Upper lobe of left lung (tissue), 6 donors: Measurements from ENCODE around the gene KRTAP10-10. TPM values are rescaled to one million over a fixed set of nuclear protein-coding genes. Genes with fewer than 3 reads are reported as not detected.
"Not testable (repeated sequence)": the region's sequence is repeated elsewhere in the genome, so short reads cannot be mapped to it uniquely, and the experiment has no call there.

Experiments used
- ATAC-seq, 2 donors: fragments of 200-7000 bp; cut with Tn5 transposase; one replicate each; pipeline ENCODE4 v1.9.1; 2022; ENCODE audit warnings: mild to moderate bottlenecking in 2 of 2, moderate library complexity in 2 of 2; ENCODE audit not compliant: low FRiP score in 2 of 2
- DNase-seq, 2 donors: peaks; one replicate each; pipeline ENCODE4 v3.0.0-alpha.2; 2019 to 2020
- H3K27ac ChIP-seq, 4 donors: fragments of 200-600 bp; sonication (generic); one replicate each; pipeline ENCODE4 v1.5.1; 2016 to 2019
- H3K27me3 ChIP-seq, 4 donors: fragments of 200-600 bp; sonication (generic); one replicate each; pipeline ENCODE4 v1.5.1; 2017 to 2019
- H3K36me3 ChIP-seq, 4 donors: fragments of 200-600 bp; sonication (generic); one replicate each; pipeline ENCODE4 v1.5.1; 2016 to 2019
- H3K4me1 ChIP-seq, 4 donors: fragments of 200-600 bp; sonication (generic); one replicate each; pipeline ENCODE4 v1.5.1; 2018 to 2019
- H3K4me3 ChIP-seq, 4 donors: fragments of 200-600 bp; sonication (generic); one replicate each; pipeline ENCODE4 v1.5.1; 2017 to 2019; ENCODE audit warnings: mild to moderate bottlenecking in 2 of 4, moderate library complexity in 1 of 4
- H3K9me3 ChIP-seq, 4 donors: fragments of 200-600 bp; sonication (generic); one replicate each; pipeline ENCODE4 v1.5.1; 2018 to 2019
- EP300 ChIP-seq, 4 donors: sonication (generic); formaldehyde crosslinking; IDR thresholded peaks; one replicate each; pipeline ENCODE4 v1.5.1; 2017; ENCODE audit warnings: antibody characterized with exemption in 4 of 4, control low read depth in 2 of 4
- POLR2A ChIP-seq, 4 donors: fragments of 450-650 bp; IDR thresholded peaks; one replicate each; pipeline ENCODE4 v1.5.1; 2016 to 2017; ENCODE audit warnings: antibody characterized with exemption in 4 of 4, mild to moderate bottlenecking in 2 of 4
- POLR2AphosphoS5 ChIP-seq, 2 donors: sonication (generic); formaldehyde crosslinking; IDR thresholded peaks; one replicate each; pipeline ENCODE4 v1.5.1; 2017; ENCODE audit warnings: antibody characterized with exemption in 2 of 2
- WGBS, 2 donors: methylation state at CpG; one replicate each; pipeline ENCODE4 v1.1.5; 2017 to 2018; 5-methylcytosine and 5-hydroxymethylcytosine counted together
- total RNA-seq, 6 donors: library from RNA; depleted of rRNA in 4 of 6; stranded (reverse); fragments of >200 nt in 4 of 6; gene quantifications; one replicate each; pipeline versions ENCODE4 v1.1.0 to v1.2.1, GENCODE V29; 2016 to 2021
- TF ChIP-seq, protein P1 (sequence below), 6 experiments: fragments of 450-650 bp in 4 of 6; fragments of 200-600 bp in 2 of 6; sonication (generic) in 2 of 6; IDR thresholded peaks; one replicate each; pipeline ENCODE4 v1.5.1; 2016 to 2019; ENCODE audit warnings: antibody characterized with exemption in 6 of 6
- donor health status: DM: no; HTN: no; CAD: no; lungs with moderate emphysema.
- donor health status: DM: no; HTN: yes; CAD: no; lungs with severe emphysema.

The KRTAP10-10 gene
- total RNA-seq, 6 donors from 2014 or later = not detected

DNA sequence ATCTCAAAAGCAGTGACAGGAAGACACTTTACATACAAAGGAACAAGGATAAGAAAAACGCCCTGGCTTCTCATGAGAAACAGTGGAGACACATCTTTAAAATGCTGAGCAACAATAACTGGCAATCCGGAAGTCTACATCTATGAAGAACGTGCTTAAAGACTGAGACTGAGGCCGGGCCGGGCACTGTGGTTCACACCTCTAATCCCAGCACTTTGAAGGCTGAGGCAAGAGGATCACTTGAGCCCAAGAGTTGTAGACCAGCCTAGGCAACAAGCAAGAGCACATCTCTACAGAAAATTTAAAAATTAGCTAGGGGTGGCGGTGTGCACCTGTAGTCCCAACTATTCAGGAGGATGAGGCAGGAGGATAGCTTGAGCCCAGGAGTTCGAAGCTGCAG lies 46.9 kb downstream of the KRTAP10-10 start:
- no peaks in the 10 kb centered on the region for H3K4me1 ChIP-seq
- no peak for ATAC-seq
- H3K36me3 ChIP-seq = no peaks in the 10 kb centered on the region
- H3K27me3 ChIP-seq = no peaks in the 10 kb centered on the region
- 72 to 76% methylated on average over 7 of the region's 7 CpGs for WGBS, 2 donors
- H3K9me3 ChIP-seq = no peaks in the 10 kb centered on the region
- no peak overlapping the region for H3K4me3 ChIP-seq
- H3K27ac ChIP-seq = no peak overlapping the region
- DNase-seq = no peak
- no peak for TF ChIP-seq EP300 (IDR thresholded peaks at IDR 0.05)
- no peak for TF ChIP-seq POLR2A (IDR thresholded peaks at IDR 0.05)
- TF ChIP-seq POLR2AphosphoS5 (IDR thresholded peaks at IDR 0.05) = no peak
- TF ChIP-seq, protein P1, sequence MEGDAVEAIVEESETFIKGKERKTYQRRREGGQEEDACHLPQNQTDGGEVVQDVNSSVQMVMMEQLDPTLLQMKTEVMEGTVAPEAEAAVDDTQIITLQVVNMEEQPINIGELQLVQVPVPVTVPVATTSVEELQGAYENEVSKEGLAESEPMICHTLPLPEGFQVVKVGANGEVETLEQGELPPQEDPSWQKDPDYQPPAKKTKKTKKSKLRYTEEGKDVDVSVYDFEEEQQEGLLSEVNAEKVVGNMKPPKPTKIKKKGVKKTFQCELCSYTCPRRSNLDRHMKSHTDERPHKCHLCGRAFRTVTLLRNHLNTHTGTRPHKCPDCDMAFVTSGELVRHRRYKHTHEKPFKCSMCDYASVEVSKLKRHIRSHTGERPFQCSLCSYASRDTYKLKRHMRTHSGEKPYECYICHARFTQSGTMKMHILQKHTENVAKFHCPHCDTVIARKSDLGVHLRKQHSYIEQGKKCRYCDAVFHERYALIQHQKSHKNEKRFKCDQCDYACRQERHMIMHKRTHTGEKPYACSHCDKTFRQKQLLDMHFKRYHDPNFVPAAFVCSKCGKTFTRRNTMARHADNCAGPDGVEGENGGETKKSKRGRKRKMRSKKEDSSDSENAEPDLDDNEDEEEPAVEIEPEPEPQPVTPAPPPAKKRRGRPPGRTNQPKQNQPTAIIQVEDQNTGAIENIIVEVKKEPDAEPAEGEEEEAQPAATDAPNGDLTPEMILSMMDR (IDR thresholded peaks at IDR 0.05) = no peak

DNA sequence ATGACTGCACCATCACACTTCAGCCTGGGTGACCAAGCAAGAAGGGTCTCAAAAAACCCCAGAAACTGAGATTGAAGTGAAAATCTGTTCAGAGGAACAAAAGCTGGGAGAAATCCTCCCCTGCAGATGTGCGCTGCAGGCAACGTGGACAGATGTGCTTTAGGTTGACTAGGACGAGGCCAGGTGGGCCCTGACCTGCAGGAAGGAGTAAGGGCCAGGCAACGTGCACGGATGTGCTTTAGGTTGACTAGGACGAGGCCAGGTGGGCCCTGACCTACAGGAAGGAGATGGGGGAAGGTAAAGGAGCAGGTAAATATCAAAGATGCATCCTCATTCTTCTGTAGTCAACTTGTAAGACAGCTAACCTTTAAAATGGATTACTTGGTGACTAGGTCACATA lies 47.3 kb downstream of the KRTAP10-10 start:
- H3K4me1 ChIP-seq = no peaks in the 10 kb centered on the region
- H3K9me3 ChIP-seq = no peaks in the 10 kb centered on the region
- no peak overlapping the region for H3K4me3 ChIP-seq
- H3K27me3 ChIP-seq = no peaks in the 10 kb centered on the region
- 67 to 76% methylated on average over 6 of the region's 6 CpGs for WGBS, 2 donors
- ATAC-seq (no peak), DNase-seq (no peak)
- no peak overlapping the region for H3K27ac ChIP-seq
- TF ChIP-seq, protein P1 (IDR thresholded peaks at IDR 0.05) = no peak
- TF ChIP-seq POLR2A (IDR thresholded peaks at IDR 0.05) (no peak), POLR2AphosphoS5 (IDR thresholded peaks at IDR 0.05) (no peak), EP300 (IDR thresholded peaks at IDR 0.05) (no peak)
- no peaks in the 10 kb centered on the region for H3K36me3 ChIP-seq

DNA sequence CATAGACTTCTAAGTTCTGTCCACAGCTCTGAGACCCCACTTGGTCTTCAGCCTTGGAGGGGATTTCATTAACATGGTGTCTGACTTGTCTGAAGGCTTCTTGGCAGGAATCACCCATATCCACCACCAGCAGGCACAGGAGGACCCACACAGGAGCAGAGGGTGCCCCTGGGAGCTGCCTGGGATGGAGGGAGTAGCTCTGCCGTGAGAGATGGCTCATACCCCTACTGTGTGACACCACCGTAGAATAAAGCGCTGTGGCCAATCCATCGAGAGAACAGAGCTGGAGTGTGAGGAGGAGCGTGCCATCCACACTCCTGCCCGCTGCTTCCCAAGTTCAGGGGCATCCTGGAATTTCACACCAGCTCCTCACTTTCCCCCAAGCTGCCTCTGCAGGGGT lies 47.9 kb downstream of the KRTAP10-10 start:
- WGBS, 2 donors = 67 to 92% methylated on average over 6 of the region's 6 CpGs
- not testable (repeated sequence) for H3K36me3 ChIP-seq, H3K4me1 ChIP-seq, H3K9me3 ChIP-seq, DNase-seq, H3K27me3 ChIP-seq, H3K27ac ChIP-seq, H3K4me3 ChIP-seq
- ATAC-seq = peak in 1 of 2 donors; percentile 15

DNA sequence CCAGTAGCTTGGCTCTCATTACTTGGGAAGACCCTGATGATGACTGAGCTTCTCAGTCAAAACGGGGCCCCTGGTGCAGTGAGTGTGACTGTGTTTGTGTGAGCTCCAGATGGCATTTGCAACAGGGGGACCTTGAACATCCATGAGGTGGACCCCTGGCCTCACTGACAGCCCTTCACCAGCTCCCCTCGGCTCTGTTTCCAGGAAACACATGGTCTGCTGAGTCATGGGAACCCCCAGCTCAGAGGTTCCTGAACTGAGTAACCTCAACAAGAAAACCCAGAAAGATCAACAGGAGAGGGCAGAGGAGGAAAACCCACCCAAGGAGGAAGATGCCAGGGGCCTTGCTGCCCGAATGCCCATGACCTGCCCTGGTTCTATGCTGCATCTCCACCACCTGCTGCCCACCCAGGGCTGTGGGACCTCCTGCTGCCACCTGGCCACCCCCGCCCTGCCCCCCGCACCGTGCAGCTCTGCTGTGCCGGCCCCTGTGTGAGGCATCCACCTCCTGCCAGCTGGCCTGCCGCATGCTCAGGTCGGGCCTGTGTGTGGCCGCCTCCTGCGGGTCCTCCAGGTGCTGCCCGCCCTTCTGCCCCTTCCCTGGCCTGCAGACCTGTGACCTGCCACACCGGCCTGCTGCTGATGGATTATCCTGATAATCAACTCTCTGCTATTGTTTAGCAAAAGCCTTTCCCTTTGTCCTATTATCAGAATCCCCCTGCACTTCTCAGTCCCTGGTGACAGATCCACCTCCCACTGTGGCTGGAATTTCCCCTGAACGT lies 49.0 kb downstream of the KRTAP10-10 start:
- TF ChIP-seq POLR2A (IDR thresholded peaks at IDR 0.05) = no peak
- no peak for TF ChIP-seq POLR2AphosphoS5 (IDR thresholded peaks at IDR 0.05)
- TF ChIP-seq, protein P1 (IDR thresholded peaks at IDR 0.05) = no peak
- no peak for TF ChIP-seq EP300 (IDR thresholded peaks at IDR 0.05)
- no peak overlapping the region for H3K27ac ChIP-seq
- DNase-seq (peak in 1 of 2 donors; percentile 74), ATAC-seq (no peak)
- H3K4me3 ChIP-seq = no peak overlapping the region
- no peaks in the 10 kb centered on the region for H3K27me3 ChIP-seq
- H3K4me1 ChIP-seq = no peaks in the 10 kb centered on the region
- 44 to 50% methylated on average over 4 to 11 of the region's 14 CpGs for WGBS, 2 donors
- no peaks in the 10 kb centered on the region for H3K9me3 ChIP-seq
- H3K36me3 ChIP-seq = no peaks in the 10 kb centered on the region

DNA sequence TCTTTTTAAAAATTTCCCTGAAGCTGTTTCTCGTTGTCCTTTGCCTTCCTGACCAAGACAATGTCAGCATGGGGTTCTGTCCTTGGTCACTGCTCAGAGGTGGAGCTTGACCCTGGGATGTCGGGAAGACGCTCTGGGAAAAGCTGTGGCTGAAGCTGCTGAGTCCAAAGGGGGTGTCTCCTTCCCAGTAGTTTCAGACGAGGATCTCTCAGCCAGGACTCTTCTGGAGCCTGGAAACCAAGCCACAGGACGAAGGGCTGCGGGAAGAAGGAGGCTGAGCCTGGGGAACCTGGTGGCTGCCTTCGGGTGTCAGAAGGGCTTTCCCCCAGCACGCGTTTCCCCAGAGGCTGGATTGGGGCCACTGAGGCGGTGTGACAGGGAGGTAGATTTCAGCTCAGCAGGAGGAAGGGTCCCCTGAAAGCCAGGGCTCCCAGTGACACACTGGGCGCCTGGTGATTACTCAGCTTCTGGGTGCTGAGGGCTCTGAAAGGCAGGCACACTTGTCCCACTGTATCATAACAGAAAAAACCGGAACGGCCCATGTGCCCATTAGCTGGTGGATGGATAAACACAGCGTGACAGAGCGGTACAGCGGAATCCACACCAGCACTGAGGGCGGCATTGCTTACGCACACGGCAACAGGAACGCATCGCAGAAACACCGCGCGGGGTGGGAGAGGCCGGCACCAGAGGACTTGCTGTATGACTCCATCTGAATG lies 49.8 kb downstream of the KRTAP10-10 start:
- ATAC-seq (no peak), DNase-seq (peak in 1 of 2 donors; percentile 53)
- Histone ChIP-seq H3K4me1 (no peaks in the 10 kb centered on the region), H3K4me3 (no peak overlapping the region), H3K27me3 (no peaks in the 10 kb centered on the region), H3K36me3 (no peaks in the 10 kb centered on the region), H3K9me3 (no peaks in the 10 kb centered on the region), H3K27ac (no peak overlapping the region)
- TF ChIP-seq POLR2A (IDR thresholded peaks at IDR 0.05) (no peak), POLR2AphosphoS5 (IDR thresholded peaks at IDR 0.05) (no peak), EP300 (IDR thresholded peaks at IDR 0.05) (no peak)
- TF ChIP-seq, protein P1 (IDR thresholded peaks at IDR 0.05) = no peak
- 62 to 74% methylated on average over 18 to 25 of the region's 25 CpGs for WGBS, 2 donors
